ENCODE measurements around the gene CDCA4. TPM values are rescaled to one million over a fixed set of nuclear protein-coding genes. Genes with fewer than 3 reads are reported as not detected.

Gene CDCA4
- total and polyA plus RNA-seq, 3 donors from 2014 or later = 18.3 to 27.5 (median 26.2) TPM

DNA sequence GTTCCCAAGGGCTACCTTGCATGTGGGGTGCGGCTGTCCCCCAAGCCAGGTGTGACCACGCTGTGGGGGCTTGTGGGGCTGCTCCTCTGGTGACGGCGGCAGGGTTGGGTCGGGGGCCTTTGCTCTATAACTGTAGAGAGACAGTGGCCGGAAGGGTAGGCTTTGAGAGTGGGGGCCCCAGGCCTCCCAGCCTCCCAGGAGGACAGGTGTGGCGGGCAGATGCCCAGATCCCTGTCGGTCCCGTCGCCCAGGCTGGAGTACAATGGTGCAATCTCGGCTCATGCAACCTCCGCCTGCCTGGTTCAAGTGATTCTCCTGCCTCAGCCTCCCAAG is 47.1 kb upstream of the CDCA4 start:
- no peaks in the 10 kb centered on the region for H3K4me1 ChIP-seq
- H3K9me3 ChIP-seq = no peaks in the 10 kb centered on the region
- intact Hi-C loops (cut with DNase I; ENCODE audit: low total_unique reads) = no loop called here
- TF ChIP-seq POLR2A (IDR thresholded peaks at IDR 0.05) = no peak
- TF ChIP-seq, protein P1, sequence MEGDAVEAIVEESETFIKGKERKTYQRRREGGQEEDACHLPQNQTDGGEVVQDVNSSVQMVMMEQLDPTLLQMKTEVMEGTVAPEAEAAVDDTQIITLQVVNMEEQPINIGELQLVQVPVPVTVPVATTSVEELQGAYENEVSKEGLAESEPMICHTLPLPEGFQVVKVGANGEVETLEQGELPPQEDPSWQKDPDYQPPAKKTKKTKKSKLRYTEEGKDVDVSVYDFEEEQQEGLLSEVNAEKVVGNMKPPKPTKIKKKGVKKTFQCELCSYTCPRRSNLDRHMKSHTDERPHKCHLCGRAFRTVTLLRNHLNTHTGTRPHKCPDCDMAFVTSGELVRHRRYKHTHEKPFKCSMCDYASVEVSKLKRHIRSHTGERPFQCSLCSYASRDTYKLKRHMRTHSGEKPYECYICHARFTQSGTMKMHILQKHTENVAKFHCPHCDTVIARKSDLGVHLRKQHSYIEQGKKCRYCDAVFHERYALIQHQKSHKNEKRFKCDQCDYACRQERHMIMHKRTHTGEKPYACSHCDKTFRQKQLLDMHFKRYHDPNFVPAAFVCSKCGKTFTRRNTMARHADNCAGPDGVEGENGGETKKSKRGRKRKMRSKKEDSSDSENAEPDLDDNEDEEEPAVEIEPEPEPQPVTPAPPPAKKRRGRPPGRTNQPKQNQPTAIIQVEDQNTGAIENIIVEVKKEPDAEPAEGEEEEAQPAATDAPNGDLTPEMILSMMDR (IDR thresholded peaks at IDR 0.05) = no peak
- no peak for DNase-seq
- H3K27me3 ChIP-seq = no peaks in the 10 kb centered on the region
- WGBS, 2 donors = 96 to 98% methylated on average over 8 to 12 of the region's 12 CpGs
- no peak overlapping the region for H3K4me3 ChIP-seq
- H3K36me3 ChIP-seq (ENCODE audit: low read depth, missing control alignments) = no peaks in the 10 kb centered on the region
- no peak overlapping the region for H3K27ac ChIP-seq

DNA sequence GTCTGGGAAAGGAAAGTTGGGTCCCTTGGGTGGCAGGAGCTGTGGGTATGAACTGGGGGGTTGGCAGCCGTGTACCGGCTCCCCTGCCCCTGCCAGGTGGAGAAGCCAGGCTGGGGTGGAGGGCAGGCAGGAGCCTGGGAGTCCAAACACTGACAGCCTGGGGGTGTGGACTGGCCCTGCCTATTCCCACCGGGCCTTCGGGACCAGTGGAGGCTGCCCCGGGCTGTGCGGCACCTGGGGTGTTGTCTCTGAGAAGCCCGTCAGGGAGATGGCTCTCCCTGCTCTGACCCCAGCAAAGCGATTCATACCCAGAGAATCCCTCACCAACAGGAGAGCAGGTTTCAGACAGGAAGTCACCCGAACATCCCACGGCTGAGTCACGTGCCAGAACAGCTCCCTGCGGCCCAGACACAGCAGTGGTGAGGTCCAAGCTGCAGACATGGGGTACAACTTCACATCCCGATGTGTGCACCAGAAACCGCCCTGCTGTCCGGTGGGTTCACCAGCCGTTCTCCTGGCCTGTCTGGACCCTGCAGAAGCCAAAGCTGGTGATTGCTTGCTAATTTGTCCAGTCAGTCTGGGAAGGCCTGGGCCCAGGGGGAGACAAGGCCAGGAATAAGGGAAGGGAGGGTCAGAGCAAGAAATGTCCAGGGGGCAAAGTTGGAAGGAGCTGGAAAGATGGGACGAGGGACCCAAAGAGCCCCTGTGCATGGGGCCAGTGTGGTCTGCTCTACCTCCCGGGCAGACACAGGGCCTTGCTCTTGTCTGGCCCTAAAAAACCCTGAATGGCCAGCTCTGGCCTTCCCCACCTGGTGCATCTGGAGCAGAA is 46.5 kb upstream of the CDCA4 start:
- WGBS, 2 donors = 74 to 80% methylated on average over 12 to 18 of the region's 18 CpGs
- intact Hi-C loops (cut with DNase I; ENCODE audit: low total_unique reads) = no loop called here
- Histone ChIP-seq H3K9me3 (no peaks in the 10 kb centered on the region), H3K36me3 (ENCODE audit: low read depth, missing control alignments) (no peaks in the 10 kb centered on the region), H3K4me3 (no peak overlapping the region), H3K27me3 (no peaks in the 10 kb centered on the region), H3K4me1 (no peaks in the 10 kb centered on the region), H3K27ac (no peak overlapping the region)
- DNase-seq = no peak
- TF ChIP-seq, protein P1 (IDR thresholded peaks at IDR 0.05) = no peak
- TF ChIP-seq POLR2A (IDR thresholded peaks at IDR 0.05) = no peak

DNA sequence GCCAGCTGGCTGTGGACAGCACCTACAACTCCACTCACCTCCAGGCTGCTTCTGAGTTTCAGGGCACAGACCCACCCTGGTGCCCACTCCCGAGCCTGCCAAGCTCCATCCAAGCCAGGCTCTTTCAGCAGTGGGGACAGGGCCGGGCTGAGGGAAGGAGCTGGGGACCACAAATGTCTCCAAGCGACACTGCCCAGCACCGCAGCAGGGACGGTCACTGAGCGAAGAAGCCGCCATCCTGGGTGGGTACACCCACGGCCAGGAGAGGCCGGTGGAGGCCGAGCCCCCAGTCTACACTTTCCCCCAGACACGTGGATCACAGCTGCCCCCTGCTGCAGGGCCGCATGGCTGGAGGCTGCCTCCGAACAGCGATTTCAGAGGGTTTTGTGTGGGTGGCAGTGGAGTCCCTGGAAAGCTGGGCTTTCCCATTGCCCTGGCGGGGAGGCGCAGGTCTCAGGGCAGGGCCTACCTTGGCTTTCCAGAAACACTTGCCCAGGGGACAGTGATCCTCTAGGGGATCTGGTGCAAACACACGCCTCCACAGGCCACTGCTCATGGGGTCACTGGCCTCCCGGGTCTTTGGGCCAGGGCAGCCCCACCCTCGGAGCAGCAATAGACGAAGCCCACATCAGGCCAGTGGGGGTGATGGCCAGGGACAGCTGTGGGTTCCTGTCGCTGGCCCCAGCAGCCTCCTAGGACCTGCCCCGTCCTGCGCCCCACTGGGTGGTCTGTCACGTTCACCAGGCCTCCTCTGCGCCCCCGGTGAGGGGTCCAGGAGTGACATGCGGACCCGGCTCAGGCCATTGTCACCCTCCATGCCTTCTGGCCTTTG is 45.6 kb upstream of the CDCA4 start:
- Histone ChIP-seq H3K27me3 (no peaks in the 10 kb centered on the region), H3K4me1 (no peaks in the 10 kb centered on the region), H3K36me3 (ENCODE audit: low read depth, missing control alignments) (no peaks in the 10 kb centered on the region), H3K27ac (no peak overlapping the region), H3K4me3 (no peak overlapping the region), H3K9me3 (no peaks in the 10 kb centered on the region)
- TF ChIP-seq, protein P1 (IDR thresholded peaks at IDR 0.05) = no peak
- no peak for TF ChIP-seq POLR2A (IDR thresholded peaks at IDR 0.05)
- intact Hi-C loops (cut with DNase I; ENCODE audit: low total_unique reads) = no loop called here
- 92 to 100% methylated on average over 4 to 22 of the region's 28 CpGs for WGBS, 2 donors
- DNase-seq = no peak

DNA sequence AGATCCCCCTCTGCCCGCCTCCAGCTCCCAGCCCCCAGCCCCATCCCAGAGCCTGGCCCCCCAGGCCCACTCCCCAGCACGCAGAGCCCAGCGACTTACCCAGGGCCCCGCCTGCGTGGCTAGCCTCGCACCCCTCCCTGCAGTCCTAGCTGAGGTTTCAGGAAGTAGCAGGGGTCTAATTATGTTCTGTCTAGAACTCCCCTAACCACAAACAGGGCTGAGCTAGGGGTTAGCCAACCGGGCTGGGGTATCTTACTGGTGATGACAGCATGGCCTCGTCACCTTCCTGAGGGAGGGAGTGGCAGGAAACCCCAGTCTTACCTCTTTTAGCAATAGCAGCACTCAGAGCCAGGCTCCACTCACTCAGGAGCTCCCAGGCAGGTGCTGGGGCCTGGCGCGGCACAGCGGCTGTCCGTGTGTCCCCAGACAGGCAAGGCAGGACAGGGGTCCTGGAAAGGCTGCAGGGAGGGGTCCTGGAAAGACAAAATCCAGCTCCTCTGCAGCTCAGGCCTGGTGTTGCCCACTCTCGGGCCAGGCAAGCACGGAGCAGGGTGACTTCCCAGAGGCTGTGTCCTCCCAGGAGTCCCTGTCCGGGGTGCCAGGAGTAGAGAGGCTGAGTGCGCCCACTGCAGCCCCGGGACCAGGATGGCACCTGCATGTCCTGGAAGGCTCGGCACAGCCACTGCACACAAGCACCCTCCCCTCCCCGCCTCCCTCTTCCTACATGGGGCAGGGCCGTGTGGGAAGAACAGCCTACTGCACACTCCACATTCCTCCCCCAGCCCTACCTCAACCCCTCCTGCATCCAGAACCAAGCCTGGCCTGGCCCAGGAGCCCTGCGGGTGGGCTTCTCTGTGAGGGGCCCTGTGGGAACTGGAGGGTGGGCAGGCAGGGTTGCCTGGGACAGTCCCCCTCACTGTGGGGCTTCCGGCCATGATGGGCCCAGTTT is 44.7 kb upstream of the CDCA4 start, which contains the start of gene GPR132:
Gene GPR132, minus strand, starts transcription at position 151 of the 949 bp plus-strand sequence. CDS start 10,010 bp downstream, outside the sequence.
- H3K27ac ChIP-seq = no peak within 1 kb of the TSS
- 71 to 81% methylated on average over 12 to 22 of the region's 22 CpGs for WGBS, 2 donors
- no peaks in the 10 kb centered on the region for H3K27me3 ChIP-seq
- H3K4me1 ChIP-seq = no peaks in the 10 kb centered on the region
- intact Hi-C loops (cut with DNase I; ENCODE audit: low total_unique reads) = no loop called here
- peak; percentile 38 for DNase-seq
- no peaks in the 10 kb centered on the region for H3K36me3 ChIP-seq (ENCODE audit: low read depth, missing control alignments)
- TF ChIP-seq POLR2A (IDR thresholded peaks at IDR 0.05) = no peak
- TF ChIP-seq, protein P1 (IDR thresholded peaks at IDR 0.05) = no peak
- no peaks in the 10 kb centered on the region for H3K9me3 ChIP-seq
- H3K4me3 ChIP-seq = no peak within 1 kb of the TSS

Data from testis (tissue), 3 donors.